DMS153 (cell line): ENCODE measurements around the gene SMC3.

Experiments used
- DNase-seq: peaks from one replicate; lab custom pipeline; 2025; lab: John Stamatoyannopoulos, UW

SMC3 gene

DNA sequence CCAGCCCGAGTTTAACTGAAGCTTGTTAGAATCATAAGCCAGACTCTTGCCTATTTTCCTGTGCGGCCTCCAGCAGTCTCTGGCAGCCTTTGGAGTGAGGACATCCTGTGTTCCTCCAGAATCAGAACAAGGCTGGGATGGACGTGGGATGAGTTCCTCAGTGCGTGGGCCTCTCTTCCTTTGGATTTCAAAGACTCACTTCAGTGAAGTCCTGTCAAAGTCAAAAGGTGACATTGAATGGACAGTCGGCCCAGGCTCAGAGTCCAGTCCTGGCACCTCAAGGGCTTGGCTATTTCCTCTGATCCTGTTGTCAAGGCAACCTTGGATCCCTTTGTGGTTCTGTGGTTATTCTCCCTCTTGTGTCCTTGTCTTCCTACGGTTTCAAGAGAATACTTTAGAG lies 21.4 kb upstream of the SMC3 start:
- DNase-seq, result no peak

DNA sequence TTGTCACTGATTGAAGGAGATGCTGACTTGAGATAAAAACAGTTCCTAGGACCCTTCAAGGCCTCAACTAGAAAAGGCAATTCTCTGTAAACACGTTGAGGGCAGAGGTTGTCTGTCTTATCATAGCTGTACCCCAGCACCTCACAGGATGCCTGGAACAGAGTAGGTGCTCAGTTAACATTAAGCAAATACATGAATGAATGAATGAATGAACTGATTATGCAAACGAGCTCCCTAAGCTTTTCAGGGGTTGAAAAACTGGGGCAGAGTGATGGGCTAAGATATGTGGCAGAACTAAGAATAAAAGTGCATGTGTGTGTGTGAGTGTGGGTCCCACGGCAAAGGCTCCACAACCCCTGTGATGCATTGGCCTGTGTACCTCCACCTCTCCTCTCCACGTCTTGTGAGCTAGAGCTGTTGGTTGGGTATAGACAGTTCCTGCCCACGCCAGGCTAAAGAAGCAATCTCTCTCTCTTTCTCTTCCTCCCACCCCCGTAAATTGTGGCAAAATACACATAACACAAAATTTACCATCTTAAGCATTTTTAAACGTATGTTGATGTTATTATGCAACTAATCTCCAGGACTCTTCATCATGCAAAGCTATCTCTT lies 20.9 kb upstream of the SMC3 start:
- DNase-seq, result no peak

DNA sequence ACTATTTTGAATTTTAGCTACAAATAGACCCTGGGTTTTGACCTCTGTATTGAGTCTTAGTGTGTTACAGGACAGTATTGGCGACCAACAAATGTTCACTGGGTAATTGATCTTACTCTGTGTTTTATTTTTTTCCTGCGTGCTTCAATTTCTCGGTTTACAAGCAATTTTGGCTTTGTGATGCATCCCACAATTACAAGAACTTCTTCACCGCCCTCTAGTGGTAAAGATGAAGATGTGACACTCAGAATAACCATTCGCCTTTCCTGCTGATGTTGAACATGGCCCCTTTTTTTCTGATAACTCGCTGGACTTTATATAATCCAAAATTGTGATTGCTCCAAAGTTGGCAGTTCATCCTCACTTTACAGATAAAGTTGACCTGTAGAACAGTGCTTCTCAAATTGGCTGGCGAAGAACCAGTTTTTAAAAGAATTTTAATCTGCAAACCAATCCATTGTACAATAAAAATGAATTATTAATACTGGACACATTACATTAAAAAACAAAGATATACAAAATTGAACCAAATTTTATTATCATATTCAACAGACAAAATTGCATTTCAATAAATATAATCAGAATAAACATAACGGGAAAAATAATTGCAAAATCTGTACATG lies 20.2 kb upstream of the SMC3 start:
- DNase-seq, result peak; percentile 26

DNA sequence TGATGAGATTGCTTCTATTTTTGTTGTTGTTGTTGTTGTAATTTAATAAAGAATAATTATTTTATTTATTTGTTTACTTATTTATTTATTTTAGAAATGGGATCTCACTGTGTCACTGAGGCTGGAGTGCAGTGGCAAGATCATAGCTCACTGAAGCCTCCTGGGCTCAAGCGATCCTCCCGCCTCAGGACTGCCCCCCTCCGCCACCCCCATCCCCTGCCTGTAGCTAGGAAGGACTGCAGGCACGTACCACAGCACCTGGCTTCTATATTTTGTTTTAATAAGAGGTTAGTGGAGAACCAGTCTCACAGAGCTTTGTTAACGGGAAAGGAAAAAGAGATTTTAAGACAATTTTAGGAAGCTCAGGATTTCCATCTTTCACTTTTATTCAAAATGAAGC lies 19.5 kb upstream of the SMC3 start:
- no peak for DNase-seq

DNA sequence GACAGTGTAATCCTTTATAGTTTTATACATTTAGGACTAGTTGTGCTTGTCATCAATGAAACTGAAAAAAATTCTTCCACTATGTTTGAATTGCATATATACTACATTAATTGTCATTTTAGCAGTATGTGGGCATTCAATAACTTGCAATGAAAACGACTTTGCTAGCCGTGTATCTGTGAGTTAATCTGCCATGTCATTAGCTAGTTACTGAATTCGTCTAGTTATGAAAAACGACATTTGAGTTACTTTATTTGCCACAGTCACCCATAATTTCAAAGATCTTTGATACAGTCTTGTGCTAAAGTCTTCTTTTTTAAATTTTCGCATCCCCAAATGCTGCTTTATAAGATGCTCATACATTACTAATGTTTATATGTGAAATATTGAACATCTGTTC lies 18.3 kb upstream of the SMC3 start:
- no peak for DNase-seq

DNA sequence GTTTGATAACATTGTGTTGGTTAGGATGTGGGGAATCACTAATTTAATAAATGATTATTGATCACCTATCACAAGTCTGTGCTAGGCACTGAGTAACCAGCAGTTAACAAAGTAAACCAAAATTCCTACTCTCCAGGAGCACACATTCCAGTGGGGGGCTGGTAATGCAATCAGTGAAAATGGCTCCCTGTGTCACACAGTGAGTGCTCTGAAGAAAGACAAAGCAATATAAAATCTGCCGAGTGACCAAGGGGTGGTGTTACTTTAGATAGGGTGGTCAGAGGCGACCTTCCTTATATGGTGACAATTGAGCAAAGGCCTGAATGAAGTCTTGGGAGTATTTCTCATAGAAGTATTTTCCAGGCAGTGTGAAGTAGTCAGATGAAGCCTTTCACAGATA lies 13.6 kb upstream of the SMC3 start:
- no peak for DNase-seq

DNA sequence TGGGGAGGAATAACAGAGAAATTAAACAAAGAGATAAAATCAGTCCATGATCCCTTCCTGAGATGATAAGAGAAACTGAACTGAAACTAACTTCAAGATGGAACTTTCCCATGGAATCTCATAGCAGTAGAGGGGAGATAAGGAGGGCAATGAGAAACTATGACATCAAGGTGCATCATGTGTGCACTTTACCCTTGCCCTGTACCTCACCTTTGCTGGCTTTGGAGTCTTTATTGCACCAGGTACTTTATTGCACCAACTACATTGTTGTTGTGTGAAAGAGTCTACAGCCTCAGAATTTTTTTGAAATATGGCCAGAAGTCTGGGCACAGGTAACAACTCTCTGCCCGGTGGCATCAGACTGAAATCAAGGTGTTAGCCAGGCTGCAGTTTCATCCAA lies 11.2 kb upstream of the SMC3 start:
- DNase-seq, result no peak

DNA sequence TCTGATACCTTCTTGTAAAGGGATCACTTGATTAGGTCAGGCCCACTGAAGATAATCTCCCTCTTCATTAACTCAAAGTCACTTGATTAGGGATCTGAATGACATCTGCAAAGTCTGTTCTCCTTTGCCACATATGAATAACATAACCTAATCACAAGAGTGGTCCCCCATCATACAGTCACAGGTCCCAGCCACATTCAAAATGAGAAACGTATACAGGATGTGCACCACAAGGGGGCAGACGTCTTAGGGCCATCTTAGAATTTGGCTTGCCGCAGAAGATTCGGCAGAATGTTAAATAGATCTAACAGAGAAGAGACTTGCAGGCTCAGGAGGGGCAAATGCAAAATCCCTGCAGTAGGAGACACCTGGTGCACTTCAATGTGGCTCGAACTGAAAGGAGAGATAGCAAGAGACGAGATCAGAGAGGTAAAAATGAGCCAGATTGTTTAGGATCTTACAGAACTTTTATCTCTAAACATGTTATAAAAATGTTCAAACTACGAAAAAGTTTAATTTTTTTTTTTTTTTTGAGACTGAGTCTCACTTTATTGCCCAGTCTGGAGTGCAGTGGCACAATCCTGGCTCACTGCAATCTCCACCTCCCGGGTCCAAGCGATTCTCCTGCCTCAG lies 10.4 kb upstream of the SMC3 start:
- no peak for DNase-seq

DNA sequence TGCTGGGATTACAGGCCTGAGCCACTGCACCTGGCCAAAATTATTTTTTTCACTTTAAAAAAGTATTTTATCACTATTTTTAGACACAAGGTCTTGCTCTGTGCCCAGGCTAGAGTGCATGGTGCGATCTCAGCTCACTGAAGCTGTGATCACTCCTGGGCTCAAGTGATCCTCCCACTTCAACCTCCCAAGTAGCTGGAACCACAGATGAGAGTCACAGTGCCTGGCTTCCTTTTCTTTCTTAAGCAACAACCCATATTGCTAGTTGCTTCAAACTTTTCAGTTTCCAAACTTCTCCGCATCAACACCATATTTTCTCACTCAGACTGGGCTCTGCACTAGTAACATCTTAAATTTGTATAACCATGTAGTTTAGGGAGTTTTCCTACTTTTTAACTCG lies 9.5 kb upstream of the SMC3 start:
- no peak for DNase-seq

DNA sequence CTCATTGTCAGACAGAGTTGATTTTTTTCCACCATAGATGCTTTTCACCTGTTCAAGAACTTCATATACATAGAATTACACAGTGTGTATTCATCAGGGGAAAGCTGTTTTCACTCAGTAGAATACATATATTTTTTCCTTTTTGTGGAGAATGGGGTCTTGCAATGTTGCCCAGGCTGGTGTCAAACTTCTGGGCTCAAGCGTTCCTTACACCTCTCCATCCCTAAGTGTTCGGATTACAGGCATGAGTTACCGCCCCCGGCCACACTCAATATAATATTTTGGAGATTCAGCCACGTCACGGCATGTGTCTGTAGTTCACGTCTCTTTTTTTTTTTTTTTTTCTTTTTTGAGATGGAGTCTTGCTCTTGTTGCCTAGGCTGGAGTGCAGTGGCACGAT lies 7.5 kb upstream of the SMC3 start:
- DNase-seq, result no peak

DNA sequence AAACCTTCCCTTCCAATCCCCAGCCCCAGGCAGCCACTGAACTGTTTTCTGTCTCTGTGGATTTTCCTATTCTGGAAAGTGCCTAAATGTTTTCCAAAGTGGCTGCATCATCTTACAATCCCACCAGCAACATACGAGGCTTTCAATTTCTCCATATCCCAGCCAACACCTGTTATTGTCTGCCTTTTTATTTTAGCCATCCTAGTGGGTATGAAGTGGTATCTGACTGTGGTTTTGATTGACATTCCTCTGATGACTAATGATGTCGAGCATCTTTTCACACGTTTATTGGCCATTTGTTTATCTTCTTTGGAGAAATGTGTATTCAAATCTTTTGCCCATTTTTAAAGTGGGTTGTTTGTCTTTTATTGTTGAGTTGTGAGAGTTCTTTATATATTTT lies 6.2 kb upstream of the SMC3 start:
- DNase-seq, result no peak

DNA sequence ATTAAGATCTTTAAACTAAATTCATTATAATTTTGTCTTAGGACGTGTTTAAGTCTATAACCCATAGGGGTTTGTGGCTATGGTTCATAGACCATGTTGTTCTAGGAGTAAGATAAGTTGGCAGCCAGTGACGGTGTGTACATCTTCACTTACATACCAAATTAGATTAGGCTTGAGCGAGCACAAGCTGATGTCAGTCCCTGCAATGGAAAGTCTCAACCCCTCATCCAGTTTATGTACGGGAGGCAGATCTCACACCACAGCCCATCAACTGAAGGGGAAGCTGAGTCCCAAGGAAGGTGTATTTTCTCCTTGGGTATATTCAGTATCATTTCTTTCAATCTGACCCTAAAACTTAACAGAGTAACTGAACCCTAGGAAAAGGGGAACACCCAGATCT lies 5.1 kb upstream of the SMC3 start:
- no peak for DNase-seq

DNA sequence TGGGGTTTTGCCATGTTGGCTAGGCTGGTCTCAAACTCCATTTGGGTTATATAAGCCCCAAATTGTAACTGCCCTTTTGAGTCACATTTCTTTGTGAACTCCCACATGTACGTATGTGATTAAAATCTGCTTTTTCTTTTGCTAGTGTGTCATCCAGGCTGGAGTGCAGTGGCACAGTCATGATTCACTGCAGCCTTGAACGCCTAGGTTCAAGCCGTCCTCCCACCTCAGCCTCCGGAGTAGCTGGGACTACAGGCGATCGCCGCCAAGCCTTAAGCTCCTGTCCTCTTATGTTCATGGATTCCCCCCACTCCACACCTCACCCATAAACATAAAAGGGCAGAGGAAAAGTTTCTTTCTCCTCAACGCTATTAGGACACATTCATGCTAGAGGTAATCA lies 4.4 kb upstream of the SMC3 start:
- no peak for DNase-seq

DNA sequence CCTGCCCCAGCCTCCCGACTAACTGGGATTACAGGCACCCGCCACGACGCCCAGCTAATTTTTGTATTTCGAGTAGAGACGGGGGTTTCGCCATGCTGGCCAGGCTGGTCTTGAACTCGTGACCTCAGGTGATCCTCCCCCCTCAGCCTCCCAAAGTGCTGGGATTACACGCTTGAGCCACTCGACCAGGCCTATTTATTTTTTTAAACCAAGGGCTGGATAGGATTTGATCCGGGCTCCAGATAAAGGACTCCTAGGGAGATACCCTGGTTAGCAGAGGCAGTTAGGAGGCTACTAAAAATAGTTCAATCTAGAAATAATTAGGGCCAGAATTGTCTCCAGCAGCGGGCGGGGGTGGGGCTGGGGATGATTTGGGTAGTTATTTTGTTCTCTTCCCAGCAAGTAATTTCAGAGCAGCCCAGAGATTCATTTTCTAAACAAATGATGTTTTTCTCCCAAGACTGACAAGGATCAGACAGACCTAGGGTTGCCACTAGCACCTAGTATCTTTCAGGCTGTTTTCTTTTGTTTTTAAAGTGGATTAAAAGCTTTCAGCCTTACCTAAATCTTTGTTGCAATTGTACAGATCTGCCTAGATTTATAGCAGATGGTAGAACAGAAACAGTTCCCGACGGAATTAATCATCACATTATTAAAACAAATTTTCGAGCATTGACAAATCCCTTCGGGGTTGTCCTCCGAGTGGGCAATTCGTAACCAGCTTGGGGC lies 859 bp upstream of the SMC3 start:
- no peak for DNase-seq

DNA sequence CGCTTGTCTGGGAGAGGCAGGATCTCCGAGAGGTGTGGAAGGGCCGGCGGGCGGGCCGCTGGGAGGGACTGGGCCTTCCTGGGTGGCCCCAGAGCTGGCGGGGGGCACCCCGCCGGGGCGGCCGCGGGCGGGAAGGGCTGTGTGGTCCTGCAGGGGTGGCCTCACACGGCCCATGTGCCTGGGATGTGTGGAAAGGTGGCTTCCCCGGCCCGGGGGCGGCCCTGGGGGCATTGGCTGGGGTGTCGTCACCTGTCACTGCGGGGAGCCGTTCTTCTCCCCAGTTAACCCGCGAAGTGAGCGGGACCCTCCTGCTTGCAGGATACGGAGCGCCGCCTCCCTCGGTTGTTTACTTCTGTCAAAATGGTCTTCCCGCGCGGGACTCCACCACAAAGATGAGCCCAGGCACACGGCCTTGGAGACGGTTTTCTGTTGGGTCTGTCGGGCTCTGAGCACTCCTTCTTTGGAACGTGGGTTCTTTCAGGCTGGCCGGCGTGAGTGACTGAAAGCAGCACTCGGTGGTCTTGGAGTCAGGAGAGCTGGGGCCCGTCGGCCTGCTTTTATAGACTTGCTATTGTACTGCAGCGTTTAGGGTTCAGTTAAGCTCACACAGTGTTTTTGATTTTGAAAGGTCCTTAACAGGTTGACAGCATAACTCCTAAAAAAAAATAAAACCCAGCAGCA lies 700 bp downstream of the SMC3 start:
- DNase-seq, result no peak

DNA sequence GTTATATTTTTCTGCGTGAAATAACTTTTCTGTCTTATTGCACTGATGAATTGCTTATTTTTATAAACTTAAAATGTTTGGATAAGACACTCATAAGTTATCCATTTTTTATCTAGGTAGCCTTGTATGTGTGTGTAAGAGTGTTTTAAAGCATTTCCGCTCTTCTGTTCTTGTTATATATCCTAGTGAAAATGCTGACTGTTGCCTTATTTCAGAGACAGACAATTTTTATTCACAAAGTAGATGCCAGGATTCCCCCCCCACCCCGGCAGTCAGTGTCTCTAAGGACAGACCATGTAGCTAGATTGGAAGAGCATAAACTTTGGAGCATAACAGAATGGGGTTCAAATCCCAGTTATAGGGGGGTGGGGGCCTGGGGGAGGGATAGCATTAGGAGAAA lies 1.6 kb downstream of the SMC3 start:
- DNase-seq, result no peak

DNA sequence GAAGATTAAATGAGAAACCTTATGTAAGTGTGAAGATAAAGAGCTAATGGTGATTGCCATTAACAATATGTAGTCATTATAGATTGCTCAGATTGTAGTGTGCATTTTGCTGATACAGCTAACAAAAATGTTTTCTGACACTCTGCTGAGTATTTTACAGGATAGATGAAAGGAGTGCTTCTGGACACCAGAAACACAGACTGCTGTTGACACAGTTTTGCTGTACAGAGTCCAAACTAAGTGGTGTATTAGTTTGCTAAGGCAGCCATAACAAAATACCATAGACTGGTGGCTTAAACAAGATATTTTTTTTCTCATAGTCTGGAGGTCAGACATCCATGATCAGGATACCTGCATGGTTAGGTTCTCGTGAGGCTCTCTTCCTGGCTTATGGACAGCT lies 2.2 kb downstream of the SMC3 start:
- no peak for DNase-seq

DNA sequence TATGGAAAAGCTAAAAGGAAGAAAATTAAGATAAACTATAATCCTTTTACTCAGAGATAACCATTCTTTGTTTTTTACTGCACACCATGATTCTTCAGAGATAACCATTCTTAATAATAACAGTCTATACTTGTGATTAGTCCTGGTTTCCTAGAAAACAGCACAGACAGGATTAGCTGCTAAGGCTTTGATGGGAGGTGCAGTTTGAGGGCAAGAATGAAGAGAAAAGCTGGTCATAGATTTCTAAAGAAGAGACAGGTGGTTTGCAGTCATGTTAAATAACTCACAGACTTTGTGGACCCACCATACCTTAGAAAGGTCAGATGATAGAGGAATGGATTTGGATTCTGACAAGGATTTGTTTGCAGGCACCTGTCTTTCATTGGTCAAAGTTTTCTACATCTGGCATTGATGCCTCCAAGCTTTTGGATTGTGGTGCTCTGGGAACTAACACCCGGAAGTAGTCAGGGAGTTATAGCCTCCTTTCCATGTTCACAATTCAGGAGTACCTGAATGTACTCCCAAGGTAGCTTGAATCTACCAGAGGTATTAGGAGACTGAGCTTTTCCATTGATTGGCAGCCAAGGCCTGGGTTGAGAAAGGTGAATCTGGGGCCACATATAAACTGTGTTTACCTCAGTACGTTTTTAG lies 3.7 kb downstream of the SMC3 start:
- no peak for DNase-seq

DNA sequence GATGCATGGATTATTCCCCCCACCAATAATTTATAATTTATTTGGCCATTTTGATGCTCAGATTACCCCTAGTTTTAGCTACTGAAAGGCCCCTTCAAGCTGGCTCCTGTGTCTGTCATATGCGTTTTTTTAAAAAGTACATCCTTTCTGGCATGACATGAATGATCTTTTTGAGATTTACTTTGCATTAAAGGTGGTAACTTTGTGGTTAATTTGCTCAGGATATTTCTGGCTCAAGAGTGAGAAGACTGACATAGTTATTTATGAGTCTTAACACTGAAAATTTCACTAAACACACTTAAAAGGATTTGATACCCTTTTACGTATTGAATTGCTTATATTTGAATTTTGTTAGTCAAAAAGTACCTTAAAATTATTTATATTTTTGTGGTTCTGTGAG lies 5.4 kb downstream of the SMC3 start:
- DNase-seq, result no peak

DNA sequence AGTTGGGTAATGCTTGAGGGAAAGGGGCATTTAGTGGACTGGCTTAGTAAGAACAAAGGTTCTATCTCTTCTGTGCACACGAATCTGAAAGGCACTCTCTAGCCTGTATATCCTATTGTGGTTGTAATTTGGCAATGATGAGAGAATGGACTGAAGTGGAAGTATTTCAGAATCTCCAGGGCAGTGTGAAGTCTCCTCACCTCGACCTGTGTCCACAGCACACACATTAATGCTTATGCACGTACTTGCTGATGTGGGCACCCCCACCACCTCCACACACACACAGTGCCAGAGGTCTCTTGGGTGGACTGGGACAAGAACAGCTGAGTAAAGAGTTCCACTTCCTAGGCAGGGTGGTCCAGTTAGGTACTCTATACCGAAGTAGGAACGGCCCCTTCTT lies 6.9 kb downstream of the SMC3 start:
- DNase-seq, result no peak

DNA sequence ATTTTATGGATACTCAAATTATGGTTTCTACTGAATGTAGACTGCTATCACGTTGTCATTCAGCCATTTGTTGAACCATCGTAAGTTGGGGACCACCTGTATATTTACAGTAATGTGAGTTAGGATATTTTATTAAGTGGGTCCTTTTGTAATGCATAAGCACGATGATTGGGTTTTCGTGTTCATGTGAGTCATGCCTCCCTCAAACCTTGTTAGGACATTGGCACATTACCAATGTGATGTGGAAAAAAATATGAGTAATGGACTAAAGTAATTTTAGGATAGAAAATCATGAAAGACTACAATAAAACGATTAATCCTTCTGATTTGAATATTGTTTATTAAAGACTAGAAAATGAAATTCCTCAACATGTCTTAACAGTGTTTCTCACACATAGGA lies 8.7 kb downstream of the SMC3 start:
- DNase-seq, result no peak

DNA sequence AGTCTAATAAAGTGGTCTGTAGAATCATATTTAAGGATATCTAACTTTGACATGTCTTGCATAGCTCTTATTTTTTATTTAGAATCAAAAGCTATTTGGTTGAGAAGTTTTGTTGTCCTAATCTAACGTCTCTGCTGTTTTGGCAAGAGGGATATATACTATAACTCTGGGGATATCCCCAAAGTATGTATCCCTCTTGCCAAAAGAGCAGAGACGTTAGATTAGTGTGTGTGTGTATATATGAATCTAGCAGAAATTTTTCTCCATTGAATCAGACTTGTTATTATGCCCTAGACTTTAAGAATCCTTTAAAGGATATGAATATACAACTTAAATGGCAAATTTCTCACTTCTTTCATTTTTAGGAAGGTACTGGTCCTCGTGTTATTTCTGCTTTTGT lies 9.6 kb downstream of the SMC3 start:
- DNase-seq, result no peak
